ENCODE data around the gene GUK1. TPM values are rescaled to one million over a fixed set of nuclear protein-coding genes. Genes with fewer than 3 reads are reported as not detected.
"Not testable (repeated sequence)": the region's sequence is repeated elsewhere in the genome, so short reads cannot be mapped to it uniquely, and the experiment has no call there.

GUK1 gene
- total RNA-seq, 2 donors from 2014 or later: 110 to 112 TPM

- peaks cover 4% of the 10 kb centered on the region for H3K27me3 Mint-ChIP-seq (ENCODE audit: insufficient read depth)
- H3K9me3 Mint-ChIP-seq: peaks cover 2% of the 10 kb centered on the region
- no peaks in the 10 kb centered on the region for H3K27me3 ChIP-seq (ENCODE audit: control insufficient read depth, insufficient read depth, low read length, poor library complexity, severe bottlenecking)
- H3K4me3 ChIP-seq (ENCODE audit: low read length): peak within 1 kb of the TSS; percentile 94
- peaks cover 5% of the 10 kb centered on the region for H3K4me1 ChIP-seq (ENCODE audit: control insufficient read depth, insufficient read depth, low read length)
- peak within 1 kb of the TSS; percentile 58 for H3K27ac ChIP-seq (ENCODE audit: low read depth, low read length)
- peak within 1 kb of the TSS; percentile 94 for H3K27ac Mint-ChIP-seq
- peaks cover 13% of the 10 kb centered on the region for H3K36me3 Mint-ChIP-seq (ENCODE audit: low read depth)
- H3K36me3 ChIP-seq (ENCODE audit: control insufficient read depth, insufficient read depth, low read length): peaks cover 14% of the 10 kb centered on the region
- WGBS, 2 experiments (ENCODE audit: insufficient coverage in 1 of 2, insufficient read length in 1 of 2): 1% methylated on average over 32 to 66 of the region's 66 CpGs
- H3K9ac ChIP-seq (ENCODE audit: extremely low read depth, low read length, poor library complexity, severe bottlenecking): peak within 1 kb of the TSS; percentile 93
- TF ChIP-seq, protein P1, sequence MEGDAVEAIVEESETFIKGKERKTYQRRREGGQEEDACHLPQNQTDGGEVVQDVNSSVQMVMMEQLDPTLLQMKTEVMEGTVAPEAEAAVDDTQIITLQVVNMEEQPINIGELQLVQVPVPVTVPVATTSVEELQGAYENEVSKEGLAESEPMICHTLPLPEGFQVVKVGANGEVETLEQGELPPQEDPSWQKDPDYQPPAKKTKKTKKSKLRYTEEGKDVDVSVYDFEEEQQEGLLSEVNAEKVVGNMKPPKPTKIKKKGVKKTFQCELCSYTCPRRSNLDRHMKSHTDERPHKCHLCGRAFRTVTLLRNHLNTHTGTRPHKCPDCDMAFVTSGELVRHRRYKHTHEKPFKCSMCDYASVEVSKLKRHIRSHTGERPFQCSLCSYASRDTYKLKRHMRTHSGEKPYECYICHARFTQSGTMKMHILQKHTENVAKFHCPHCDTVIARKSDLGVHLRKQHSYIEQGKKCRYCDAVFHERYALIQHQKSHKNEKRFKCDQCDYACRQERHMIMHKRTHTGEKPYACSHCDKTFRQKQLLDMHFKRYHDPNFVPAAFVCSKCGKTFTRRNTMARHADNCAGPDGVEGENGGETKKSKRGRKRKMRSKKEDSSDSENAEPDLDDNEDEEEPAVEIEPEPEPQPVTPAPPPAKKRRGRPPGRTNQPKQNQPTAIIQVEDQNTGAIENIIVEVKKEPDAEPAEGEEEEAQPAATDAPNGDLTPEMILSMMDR (conservative IDR thresholded peaks at IDR 0.05): no peak
- peaks cover 7% of the 10 kb centered on the region for H3K9me3 ChIP-seq (ENCODE audit: control insufficient read depth, low read length)
- peak; percentile 100 for DNase-seq
- H3K4me1 Mint-ChIP-seq: peaks cover 12% of the 10 kb centered on the region
- peak within 1 kb of the TSS; percentile 84 for H3K4me3 Mint-ChIP-seq
Observed at GRCh38 chr1:228109073-228109961, 30.8 kb upstream of the GUK1 start, which contains the start of gene MRPL55. Gene MRPL55, minus strand, starts transcription at chr1:228109299. Its CDS starts 1,039 bp downstream, at chr1:228108260.

- Histone ChIP-seq H3K36me3 (ENCODE audit: control insufficient read depth, insufficient read depth, low read length) (peaks cover 14% of the 10 kb centered on the region), H3K4me3 (ENCODE audit: low read length) (peak overlapping the region; percentile 94), H3K9me3 (ENCODE audit: control insufficient read depth, low read length) (peaks cover 8% of the 10 kb centered on the region), H3K9ac (ENCODE audit: extremely low read depth, low read length, poor library complexity, severe bottlenecking) (peak overlapping the region; percentile 93), H3K27me3 (ENCODE audit: control insufficient read depth, insufficient read depth, low read length, poor library complexity, severe bottlenecking) (no peaks in the 10 kb centered on the region), H3K4me1 (ENCODE audit: control insufficient read depth, insufficient read depth, low read length) (peaks cover 5% of the 10 kb centered on the region), H3K27ac (ENCODE audit: low read depth, low read length) (no peak overlapping the region)
- peak; percentile 46 for DNase-seq
- Mint-ChIP-seq H3K4me1 (peaks cover 12% of the 10 kb centered on the region), H3K9me3 (peaks cover 7% of the 10 kb centered on the region), H3K27me3 (ENCODE audit: insufficient read depth) (peaks cover 4% of the 10 kb centered on the region), H3K36me3 (ENCODE audit: low read depth) (peaks cover 11% of the 10 kb centered on the region), H3K27ac (peak overlapping the region; percentile 94), H3K4me3 (peak overlapping the region; percentile 84)
- TF ChIP-seq, protein P1 (conservative IDR thresholded peaks at IDR 0.05): no peak
- WGBS, 2 experiments (ENCODE audit: insufficient coverage in 1 of 2, insufficient read length in 1 of 2): 50 to 51% methylated on average over 13 to 15 of the region's 15 CpGs
Observed at GRCh38 chr1:228109962-228110488, 30.1 kb upstream of the GUK1 start.

DNA sequence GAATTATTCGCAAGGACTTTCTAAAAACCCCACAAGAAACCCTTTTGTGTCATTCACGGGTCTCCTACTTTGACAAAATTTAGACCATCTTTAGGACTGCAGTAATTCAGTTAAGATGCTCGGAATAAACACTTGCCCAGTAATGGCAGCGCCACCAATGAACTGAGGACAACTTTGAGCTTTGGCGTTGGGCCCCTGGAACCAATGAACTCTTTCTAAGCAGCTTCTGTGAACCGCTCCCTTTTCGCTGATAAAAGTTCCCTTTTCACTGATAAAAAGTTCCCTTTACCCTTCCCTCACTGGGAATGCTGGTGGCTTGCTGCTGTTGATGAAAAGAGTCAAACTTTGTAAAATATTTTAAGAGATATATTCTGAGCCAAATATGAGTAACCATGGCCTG lies 29.5 kb upstream of the GUK1 start:
- peaks cover 14% of the 10 kb centered on the region for H3K9me3 ChIP-seq (ENCODE audit: control insufficient read depth, low read length)
- peak overlapping the region; percentile 94 for H3K4me3 ChIP-seq (ENCODE audit: low read length)
- WGBS, 2 experiments (ENCODE audit: insufficient coverage in 1 of 2, insufficient read length in 1 of 2): 89 to 95% methylated on average over 7 of the region's 7 CpGs
- peaks cover 4% of the 10 kb centered on the region for H3K27me3 Mint-ChIP-seq (ENCODE audit: insufficient read depth)
- H3K27ac Mint-ChIP-seq: no peak overlapping the region
- peak overlapping the region; percentile 84 for H3K4me3 Mint-ChIP-seq
- peaks cover 12% of the 10 kb centered on the region for H3K9me3 Mint-ChIP-seq
- peaks cover 14% of the 10 kb centered on the region for H3K36me3 ChIP-seq (ENCODE audit: control insufficient read depth, insufficient read depth, low read length)
- peaks cover 12% of the 10 kb centered on the region for H3K4me1 Mint-ChIP-seq
- H3K27me3 ChIP-seq (ENCODE audit: control insufficient read depth, insufficient read depth, low read length, poor library complexity, severe bottlenecking): no peaks in the 10 kb centered on the region
- no peak overlapping the region for H3K27ac ChIP-seq (ENCODE audit: low read depth, low read length)
- H3K36me3 Mint-ChIP-seq (ENCODE audit: low read depth): peaks cover 11% of the 10 kb centered on the region
- H3K9ac ChIP-seq (ENCODE audit: extremely low read depth, low read length, poor library complexity, severe bottlenecking): peak overlapping the region; percentile 93
- TF ChIP-seq, protein P1 (conservative IDR thresholded peaks at IDR 0.05): no peak
- DNase-seq: no peak
- peaks cover 5% of the 10 kb centered on the region for H3K4me1 ChIP-seq (ENCODE audit: control insufficient read depth, insufficient read depth, low read length)

- peak overlapping the region; percentile 84 for H3K4me3 Mint-ChIP-seq
- not testable (repeated sequence) for H3K4me3 ChIP-seq (ENCODE audit: low read length); H3K27ac ChIP-seq (ENCODE audit: low read depth, low read length); H3K9ac ChIP-seq (ENCODE audit: extremely low read depth, low read length, poor library complexity, severe bottlenecking); H3K27ac Mint-ChIP-seq; H3K27me3 ChIP-seq (ENCODE audit: control insufficient read depth, insufficient read depth, low read length, poor library complexity, severe bottlenecking); DNase-seq; H3K27me3 Mint-ChIP-seq (ENCODE audit: insufficient read depth); H3K36me3 ChIP-seq (ENCODE audit: control insufficient read depth, insufficient read depth, low read length); H3K4me1 ChIP-seq (ENCODE audit: control insufficient read depth, insufficient read depth, low read length)
- H3K9me3 ChIP-seq (ENCODE audit: control insufficient read depth, low read length): peaks cover 21% of the 10 kb centered on the region
- WGBS, 2 experiments (ENCODE audit: insufficient coverage in 1 of 2, insufficient read length in 1 of 2): 94% methylated on average over 5 of the region's 6 CpGs; no CpG with 5 or more reads in 1 of the 2 experiments
- peaks cover 12% of the 10 kb centered on the region for H3K4me1 Mint-ChIP-seq
- peaks cover 18% of the 10 kb centered on the region for H3K9me3 Mint-ChIP-seq
- peaks cover 11% of the 10 kb centered on the region for H3K36me3 Mint-ChIP-seq (ENCODE audit: low read depth)
Observed at GRCh38 chr1:228111315-228111714, 28.8 kb upstream of the GUK1 start.

All from endodermal cell (in vitro differentiated cells).